ELF-1 (cell line): ENCODE measurements around the gene ADIG.
A peak's percentile ranks its signal among the peaks of the same experiment; 100 is the strongest.

Experiments used
- DNase-seq: peaks from one replicate; pipeline ENCODE4 v3.0.0-alpha.2; 2016; ENCODE audit warnings: low read depth, low spot score

Gene ADIG

DNA sequence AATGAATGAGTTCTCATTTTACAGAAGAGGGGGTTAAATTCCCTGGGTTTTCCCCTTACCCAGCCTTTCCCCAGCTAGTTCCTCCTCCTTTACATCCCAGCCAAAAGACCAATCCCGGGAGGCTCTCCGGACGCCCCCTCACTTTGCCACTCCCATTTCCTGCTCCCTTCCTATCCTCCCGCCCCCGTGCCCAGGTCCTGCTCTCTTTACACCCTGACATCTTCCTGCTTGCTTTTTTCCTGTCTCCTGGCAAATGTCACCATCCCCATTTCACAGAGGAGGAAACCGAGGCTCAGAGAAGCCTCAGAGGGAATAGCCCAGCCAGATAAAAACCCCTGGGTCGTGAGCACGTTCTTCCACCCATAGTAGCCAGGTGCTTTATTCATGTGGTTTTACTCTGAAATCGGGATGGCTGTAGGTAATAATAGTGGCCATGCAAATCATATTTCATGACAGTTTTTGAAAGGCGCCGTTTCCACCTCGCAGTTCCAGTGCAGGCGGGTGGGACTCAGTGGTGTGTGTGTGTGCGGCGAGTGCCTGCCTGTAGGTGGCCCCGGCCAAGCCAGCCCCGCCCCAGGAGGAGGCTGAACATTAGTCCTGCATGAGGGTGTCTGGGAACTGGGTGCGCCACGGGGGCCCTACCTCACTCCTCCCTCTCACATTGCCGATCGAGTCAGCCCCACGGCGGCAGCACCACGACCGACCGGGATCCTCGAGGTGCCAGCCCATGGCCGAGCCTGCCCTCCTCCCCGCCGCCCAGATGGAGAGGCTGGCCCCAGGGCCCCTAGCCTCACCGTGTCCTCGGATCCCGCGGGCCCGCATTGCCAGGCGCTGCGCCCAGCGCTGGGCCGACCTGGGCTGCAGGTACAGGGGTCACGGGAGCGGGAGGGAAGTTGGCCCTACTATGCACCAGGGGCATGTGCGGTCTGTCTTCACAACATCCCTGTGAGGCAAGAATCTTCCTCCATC, 20.5 kb downstream of the ADIG start, which contains the start of gene ARHGAP40:
Gene ARHGAP40, plus strand, starts transcription at position 594 of the 969 bp plus-strand sequence.
- DNase-seq, result peak; percentile 74

DNA sequence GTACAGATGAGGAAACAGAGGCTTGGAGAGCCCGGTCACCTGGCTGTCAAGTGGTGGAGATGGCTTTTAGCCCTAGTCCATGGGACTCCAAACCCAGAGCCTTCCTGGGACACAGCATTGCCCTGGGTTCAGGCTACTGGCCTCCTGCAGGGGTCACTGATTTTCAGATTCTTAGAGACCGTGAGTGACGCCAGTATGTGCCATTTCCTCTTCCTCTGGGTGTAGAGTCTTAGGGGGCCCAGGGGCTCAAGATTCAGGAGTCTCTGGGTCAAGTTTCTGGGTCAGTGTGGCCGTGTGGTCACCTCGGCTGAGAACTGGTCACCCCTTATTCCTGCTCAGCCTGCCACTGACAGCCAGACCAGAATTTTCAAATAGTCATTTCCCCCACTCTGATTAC, 21.2 kb downstream of the ADIG start:
- no peak for DNase-seq

DNA sequence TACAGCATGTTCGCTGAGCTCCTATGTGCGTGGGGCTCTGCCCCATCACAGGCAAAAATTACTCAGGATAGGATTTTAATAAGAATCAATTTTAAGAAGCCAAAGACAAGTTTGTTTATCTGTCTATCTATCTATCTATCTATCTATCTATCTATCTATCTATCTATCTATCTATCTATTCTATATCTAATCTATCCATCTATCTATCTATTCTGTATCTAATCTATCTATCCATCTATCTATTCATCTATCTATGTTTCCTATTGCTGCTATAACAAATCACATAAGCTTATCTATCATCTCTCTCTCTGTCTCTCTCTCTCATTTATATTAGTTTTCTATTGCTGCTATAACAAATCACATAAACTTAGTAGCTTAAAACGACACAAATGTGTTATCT, 22.3 kb downstream of the ADIG start:
- DNase-seq, result no peak

DNA sequence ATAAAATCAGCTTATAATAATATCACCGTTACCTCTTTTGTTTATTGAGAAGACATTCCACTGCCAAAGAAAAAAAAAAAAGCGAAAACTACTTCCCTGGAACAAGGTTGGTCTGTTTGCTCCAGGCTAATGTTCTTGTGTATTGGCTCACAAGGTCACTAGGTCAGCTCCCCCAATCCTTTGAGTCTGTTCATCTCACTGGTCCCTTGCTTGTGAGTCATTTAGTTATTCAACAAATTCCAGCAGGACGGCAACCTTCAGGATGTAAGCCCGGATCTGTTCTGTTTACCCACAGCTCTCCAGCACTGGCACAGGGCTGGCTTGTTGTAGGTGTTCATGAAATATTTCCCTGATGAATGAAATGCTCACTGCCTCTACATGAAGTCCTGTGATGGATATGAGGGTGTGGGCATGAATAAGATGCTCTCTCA, 23.9 kb downstream of the ADIG start:
- peak; percentile 79 for DNase-seq

DNA sequence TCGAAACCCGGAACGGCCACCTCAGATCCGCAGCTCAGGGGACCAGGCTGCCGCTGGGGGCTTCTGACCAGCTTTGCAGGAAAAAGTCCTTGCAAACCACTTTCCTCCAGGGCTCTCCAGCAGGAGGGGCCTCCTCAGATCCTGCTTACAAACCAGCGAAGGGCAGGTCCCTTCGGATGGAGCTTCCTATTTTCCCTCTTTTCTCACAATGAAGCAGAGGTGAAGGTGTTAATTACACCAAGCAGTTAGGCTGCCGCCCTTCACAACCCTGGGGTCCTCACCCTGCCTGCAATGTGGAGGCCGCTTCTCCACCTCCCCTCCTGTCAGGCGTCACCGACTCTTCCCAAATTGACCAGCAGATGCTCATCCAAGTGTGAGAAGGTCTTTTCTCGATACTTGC, 26.4 kb downstream of the ADIG start:
- DNase-seq, result peak; percentile 70

DNA sequence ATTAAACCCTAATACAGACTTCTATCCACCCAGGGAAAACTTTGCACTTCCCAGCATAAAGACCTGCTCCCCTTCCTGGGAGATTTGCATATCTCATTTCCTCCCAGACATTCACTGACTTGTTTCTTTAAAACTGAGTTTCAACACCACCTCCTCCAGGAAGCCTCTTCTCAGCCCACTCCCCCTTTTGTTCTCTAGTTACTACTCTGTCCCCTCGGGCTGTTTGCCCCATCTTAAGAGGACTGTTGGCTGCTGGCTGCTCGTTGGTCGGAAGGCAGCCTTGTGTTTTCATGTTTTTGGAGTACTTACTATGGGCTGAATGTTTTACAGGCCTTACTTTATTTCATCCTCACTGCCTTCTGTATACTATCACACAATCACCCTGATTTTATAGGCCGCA, 27.2 kb downstream of the ADIG start:
- peak; percentile 70 for DNase-seq

DNA sequence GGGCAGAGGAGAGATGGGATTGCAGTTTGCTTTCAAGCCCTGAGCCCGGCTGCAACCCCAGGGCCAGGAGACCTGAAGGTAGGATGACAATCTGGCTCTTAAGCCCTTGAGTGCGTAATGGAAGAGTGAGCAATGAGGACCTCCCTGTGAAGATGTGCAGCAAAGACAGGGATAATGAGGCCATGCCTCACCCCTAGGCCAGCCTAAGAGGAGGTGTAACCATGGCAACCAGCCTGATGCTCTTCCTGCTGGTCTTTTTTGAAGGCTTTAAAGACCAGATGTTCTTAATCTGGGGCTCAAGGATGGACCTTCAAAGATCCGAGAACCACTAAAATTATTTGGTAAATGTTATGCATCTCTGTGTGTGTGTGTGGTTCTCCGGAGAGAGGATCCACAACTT, 28.8 kb downstream of the ADIG start:
- DNase-seq, result no peak

DNA sequence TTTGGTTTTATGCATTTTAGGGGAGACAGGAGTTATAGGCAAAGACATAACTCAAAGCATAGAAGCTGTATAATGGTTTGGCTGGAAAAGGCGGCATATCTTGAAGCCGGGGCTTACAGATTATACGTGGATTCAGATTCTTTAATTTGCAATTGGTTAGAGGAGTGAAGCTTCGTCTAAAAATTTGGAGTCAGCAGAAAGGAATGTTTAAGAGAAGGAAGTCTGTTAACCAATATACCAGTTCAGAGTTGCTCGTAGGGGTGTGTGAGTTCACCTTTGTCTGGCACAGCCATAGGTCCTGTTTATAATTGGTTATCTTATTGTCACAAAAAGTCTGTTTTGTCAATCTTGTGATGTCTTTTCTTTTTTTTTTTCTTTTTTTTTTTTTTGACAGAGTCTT, 29.5 kb downstream of the ADIG start:
- no peak for DNase-seq

DNA sequence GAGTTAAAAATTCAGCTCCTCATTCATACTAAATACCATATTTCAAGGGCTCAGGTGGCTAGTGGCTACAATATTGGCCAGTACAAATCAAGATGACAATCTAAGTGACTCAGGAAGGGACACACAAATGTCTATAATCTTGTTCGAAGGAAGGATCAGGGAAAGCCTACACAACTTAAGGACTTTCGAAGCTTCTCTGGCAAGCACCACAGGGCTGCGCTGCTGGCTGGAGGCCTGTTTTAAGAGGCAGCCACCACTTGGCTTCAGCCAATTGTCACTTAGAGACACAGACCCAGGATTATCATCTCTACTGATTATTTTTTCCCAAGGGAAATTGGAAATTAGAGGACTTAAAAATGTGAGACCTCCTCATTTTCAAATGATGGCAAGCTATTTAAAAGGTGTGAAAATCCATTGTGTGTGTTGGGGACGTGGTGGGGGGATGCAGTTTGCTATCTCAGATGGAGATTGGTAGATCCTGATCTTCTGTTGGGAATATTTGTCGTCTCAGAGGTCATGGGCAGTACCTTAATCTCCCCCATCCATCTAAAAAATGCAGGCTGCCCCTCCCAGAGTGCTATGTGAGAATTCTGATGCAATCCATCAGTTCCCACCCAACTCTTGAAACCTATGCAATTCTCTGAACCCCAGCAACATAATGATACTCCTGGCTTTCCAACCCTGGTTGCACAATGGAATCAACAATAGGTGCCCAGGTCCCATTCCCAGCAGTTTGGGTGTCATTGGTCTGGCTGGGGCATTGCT, 31.9 kb downstream of the ADIG start:
- no peak for DNase-seq

DNA sequence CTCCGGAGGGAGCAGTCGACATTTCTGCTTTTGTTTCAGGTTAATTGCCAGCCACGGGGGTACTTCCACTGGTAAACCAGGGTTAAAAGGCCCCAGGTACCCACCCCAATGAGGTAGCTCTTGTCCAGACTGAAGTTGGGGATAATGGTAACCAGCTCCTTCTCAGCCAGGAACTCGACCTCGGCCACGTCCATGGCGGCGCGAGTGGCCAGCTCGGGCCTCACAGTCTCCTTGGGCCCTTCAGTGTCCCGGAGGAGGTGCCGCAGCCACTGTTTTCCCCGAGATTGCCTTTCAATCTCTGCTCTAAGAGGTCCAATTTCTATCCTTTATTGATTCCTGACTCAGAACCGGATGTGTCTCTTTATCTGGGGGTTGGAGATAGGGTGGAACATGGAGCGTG, 34.3 kb downstream of the ADIG start:
- no peak for DNase-seq

DNA sequence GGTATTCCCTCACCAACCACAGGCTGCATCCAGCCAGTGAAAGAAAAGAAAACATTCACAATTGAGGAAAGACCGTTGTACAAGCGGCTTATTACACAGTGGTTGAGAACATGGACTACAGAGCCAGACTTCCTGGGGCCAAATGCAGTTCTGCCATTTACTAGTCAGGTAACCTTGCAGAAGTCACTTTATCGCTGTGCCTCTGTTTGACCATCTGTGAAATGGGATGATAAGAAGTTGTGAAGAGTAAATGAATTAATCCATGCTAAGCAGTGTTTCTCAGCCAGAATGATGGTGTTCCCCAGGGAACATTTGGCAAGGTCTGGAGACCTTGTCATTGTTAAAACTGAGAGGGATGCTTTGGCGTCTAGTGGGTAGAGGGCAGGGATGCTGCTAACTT, 35.5 kb downstream of the ADIG start:
- DNase-seq, result no peak

DNA sequence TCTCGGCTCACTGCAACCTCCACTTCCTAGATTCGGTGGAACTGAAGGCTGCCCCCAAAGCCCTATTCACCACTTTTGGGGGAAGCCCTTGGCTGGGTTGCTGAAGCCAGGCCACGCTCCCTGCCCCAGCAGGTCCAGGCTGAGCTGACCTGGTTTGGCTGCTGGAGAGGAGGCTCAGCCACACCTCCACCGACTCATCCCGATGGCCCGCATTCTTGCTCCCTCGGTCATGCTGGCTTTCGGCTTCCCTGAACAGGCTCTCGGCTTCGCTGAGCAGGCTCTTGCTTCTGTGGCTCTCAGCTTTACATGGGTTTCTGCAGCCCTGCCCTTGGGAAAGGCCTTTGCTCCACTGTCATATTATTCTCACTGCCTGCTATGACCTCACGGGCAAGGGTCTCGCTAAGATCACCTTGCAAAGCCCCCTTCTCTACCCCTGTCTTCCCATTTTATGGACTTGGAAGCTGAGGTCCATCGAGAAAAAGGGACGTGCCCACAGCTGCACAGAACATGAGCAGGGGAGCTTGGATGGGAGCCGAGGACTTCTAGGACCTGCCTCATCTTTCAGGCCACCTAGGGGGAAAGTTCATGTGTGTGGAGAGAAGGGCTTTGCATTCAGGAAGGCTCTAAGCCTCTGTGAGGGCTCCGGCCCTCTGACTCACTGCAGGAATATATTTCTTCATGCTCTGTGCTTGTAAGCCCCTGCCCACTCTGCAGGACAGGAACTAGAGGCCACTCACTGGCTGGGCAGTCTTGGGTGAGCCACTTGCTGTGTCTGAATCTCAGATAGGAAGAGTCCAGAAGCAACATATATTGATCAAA, 36.2 kb downstream of the ADIG start:
- peak; percentile 86 for DNase-seq

DNA sequence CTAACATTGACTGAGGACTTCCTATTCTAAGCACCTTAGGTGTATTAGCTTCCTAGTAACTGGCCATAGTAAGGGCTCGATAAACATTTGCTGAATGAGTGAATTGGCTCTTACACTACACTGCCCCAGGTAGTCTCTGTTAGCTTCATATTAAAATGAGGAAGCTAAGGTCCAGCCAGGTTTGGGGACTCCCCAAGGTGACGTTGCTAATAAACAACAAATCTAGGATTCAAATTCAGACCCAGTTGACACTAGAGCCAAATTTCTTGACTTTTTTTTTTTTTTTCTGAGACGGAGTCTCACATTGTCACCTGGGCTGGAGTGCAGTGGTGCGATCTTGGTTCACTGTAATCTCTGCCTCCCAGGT, 36.8 kb downstream of the ADIG start:
- no peak for DNase-seq

DNA sequence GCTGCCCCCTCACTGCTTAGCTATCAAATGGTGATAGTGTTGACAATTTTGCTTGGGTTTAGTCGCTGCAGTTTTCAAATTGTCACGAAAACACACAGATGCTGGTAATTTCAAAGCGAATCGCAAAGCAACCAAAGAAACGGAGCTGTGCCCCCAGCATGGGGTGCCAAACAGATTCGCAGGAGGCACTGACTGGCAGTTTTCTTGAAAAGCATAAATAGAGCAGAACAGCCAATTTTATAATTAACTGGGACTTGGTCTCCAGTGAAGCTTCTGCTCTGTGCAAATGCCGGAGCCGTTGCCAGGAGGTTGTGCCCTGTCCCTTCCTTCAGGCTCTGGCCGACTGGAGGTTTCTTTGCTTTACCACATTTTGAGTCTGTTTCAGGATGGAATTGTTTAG, 39.4 kb downstream of the ADIG start:
- no peak for DNase-seq

DNA sequence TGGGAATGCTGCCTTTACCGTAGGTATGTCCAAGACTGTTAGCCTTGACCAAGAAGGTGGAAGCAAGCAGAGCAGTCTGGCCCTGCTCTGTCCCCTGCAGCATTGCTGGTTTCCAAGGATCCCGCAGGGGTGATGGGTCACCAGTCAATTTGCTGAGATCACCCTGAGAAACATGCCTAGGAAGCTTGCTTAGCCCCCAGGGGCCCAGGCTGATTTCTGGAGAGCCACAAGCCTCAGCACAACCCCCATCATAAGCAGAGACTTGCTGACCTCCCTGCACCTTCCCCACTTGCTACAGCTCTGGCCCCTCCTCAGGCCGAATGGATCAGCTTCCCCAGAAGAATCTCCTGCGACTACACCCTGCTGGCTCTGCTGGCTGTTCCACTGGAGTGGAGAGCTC, 42.1 kb downstream of the ADIG start:
- peak; percentile 50 for DNase-seq

DNA sequence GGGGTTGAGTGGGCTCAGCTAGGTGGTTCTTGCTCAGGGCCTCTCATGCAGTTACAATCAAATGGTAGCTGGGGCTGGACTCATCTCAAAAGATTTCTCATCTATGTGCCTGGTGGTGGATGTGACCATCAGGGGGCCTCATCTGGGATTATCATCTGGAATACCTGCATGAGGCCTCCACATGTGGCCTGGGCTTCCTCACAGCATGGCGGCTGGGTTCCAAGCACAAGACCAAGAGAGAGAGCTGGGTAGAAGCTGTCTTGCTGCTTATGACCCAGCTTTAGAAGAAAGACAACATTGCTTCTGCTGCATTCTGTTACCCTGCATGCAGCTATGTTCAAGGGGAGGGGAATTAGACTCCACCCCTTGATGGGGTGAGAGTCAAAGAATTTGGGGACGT, 43.1 kb downstream of the ADIG start:
- DNase-seq, result no peak

DNA sequence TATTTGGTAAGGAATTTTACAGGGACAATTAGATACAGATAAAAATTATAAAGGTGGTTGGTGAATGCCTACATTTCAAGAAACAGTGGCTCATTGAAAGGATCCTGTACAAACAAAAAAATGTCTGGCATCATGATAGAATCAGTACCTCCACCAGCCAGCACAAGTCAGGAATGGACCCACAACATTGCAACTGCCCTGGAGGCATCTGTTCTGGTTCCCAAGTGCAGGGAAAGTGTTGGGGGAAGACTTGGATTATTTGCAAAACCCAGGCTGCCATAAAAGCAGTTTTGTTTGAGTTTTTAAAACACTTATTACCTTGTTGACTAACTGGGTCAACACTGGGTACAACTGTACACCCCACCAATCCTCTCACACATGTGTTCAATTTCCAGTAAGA, 44.9 kb downstream of the ADIG start:
- DNase-seq, result no peak

DNA sequence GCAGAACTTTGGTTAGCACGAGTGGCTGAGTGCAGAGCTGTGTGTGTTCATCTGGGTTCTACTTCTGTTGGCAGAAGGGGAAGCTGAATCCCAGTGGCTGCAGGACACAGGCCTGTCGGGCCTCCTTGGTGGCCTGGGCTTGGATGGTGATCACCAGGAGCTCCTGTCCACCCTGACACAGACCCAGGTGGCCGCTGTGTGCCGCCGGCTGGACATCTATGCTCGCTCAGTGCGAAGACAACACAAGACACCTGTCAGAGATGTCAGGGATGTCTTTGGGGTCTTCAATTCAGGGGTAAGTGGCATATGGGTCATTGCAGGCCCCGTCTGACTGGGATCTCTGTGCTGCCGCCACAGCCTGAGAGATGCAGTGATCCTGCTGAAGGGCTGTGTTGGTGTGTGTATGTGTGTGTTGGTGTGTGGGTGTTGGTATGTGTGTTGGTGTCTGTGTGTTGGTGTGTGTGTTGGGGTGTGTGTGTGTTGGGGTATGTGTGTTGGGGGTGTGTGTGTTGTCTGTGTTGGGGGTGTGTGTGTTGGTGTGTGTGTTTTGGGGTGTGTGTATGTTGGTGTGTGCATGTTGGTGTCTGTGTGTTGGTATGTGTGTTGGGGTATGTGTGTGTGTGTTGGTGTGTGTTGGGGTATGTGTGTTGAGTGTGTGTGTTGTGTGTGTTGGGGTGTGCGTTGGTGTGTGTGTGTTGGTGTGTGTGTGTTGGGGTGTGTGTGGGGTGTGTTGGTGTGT, 46.1 kb downstream of the ADIG start:
- no peak for DNase-seq

DNA sequence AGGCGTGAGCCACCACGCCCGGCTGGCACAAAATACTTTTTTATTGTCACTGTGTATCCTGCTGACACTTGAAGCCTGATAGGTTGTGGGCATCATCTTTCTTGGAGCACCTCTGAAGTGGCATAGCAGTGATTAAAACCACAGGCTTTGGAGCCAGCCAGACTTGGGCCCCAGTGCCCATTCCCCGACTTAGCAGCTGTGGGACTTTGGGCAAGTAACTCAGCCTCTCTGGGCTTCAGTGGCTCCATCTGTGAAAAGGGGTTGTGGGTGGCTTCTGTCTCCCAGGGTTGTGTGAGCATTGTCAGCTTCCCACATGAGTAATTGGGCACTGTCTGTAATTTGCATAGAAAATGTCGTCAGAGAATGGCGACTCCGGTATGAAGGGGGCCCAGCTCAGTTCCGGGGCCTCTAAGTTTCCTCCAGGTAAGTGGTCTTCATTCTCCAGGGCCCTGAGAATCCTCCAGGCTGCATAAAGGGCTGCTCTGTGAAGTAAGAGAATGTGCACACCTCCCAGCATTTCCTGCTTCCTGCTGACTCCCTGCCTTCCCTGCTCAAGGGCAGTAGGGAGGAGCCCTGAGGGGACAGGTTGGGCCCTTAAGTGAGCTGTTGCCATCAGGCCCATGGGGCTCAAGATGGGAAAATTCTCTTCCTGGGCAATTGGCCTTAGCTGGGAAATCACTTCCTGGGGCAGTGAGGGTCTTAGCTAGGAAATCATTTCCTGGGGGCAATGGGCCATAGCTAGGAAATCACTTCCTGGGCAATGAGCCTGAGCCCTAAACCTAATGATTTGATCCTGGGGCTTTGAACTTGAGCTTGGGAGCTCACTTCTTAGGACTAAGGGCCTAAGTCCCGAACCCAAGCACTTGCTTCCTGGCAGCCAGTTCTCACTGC, 47.8 kb downstream of the ADIG start:
- DNase-seq, result peak; percentile 46

DNA sequence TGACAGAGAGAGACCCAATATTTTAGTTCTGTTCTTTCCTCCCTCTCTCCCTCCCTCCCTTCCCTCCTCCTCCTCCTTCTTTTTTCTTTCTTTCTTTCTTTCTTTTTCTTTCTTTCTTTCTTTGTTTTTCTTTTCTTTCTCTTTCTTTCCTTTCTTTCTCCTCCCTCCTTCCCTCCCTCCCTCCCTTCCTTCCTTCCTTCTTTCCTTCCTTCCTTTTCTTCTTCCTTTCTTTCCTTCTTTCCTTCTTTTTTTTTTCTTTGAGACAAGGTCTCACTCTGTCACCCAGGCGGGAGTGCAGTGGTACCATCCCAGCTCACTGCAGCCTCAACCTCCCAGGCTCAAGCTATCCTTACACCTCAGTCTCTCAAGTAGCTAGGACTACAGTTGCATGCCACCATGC, 49.0 kb downstream of the ADIG start:
- no peak for DNase-seq
